B cell (primary cell): ENCODE results near the gene DENND1A. TPM values are rescaled to one million over a fixed set of nuclear protein-coding genes. Genes with fewer than 3 reads are reported as not detected.

Source experiments
- ATAC-seq: fragments of 200-7000 bp; cut with Tn5 transposase; one replicate; pipeline ENCODE4 v1.10.0; 2021; ENCODE audit warnings: low read depth, mild to moderate bottlenecking, moderate number of reproducible peaks, moderate library complexity
- CTCF ChIA-PET: fragments of 350-600 bp; sonication (Branson Sonifier 250); formaldehyde crosslinking; loops from one replicate; lab custom pipeline; 2021; ENCODE audit warnings: antibody characterized with exemption, inconsistent platforms; lab: Charles Lee
- POLR2A ChIA-PET: fragments of 350-600 bp; sonication (Branson Sonifier 250); formaldehyde crosslinking; loops from one replicate; lab custom pipeline; 2021; ENCODE audit warnings: antibody characterized with exemption; lab: Charles Lee
- DNase-seq: peaks from one replicate; pipeline ENCODE4 v3.0.0; 2013
- H2AFZ ChIP-seq: 2 replicates; pipeline ENCODE4 v1.6.1; 2012; ENCODE audit warnings: mild to moderate bottlenecking, low read depth, low read length; ENCODE audit not compliant: insufficient read depth, poor library complexity, severe bottlenecking
- H3K27ac ChIP-seq, 2 donors: 1 replicate in 1 of 2; 2 replicates in 1 of 2; pipeline ENCODE4 v1.5.1; 2012 to 2013; ENCODE audit warnings: low read length in 2 of 2, mild to moderate bottlenecking in 2 of 2, moderate library complexity in 1 of 2
- H3K27me3 ChIP-seq, 4 experiments: fragments of 200-600 bp in 1 of 4; sonication (generic) in 1 of 4; replicated peaks in 1 of 4; 1 replicate in 2 of 4; 2 replicates in 2 of 4; pipeline versions ENCODE4 v1.6.1 to v1.7.0; 2013 to 2016; ENCODE audit warnings: low read length in 3 of 4, mild to moderate bottlenecking in 2 of 4, mixed read lengths in 1 of 4, moderate library complexity in 1 of 4; ENCODE audit not compliant: insufficient read depth in 4 of 4, control insufficient read depth in 3 of 4; ENCODE audit errors: control extremely low read depth in 1 of 4
- H3K36me3 ChIP-seq, 2 experiments: replicated peaks in 1 of 2; 1 replicate in 1 of 2; 2 replicates in 1 of 2; pipeline versions ENCODE4 v1.6.1 to v1.7.1; 2013; ENCODE audit warnings: low read length in 1 of 2; ENCODE audit not compliant: insufficient read depth in 2 of 2, control insufficient read depth in 1 of 2; ENCODE audit errors: control extremely low read depth in 1 of 2, extremely low read depth in 1 of 2
- H3K4me1 ChIP-seq, 2 donors: fragments of 200-600 bp in 1 of 2; sonication (generic) in 1 of 2; 1 replicate in 1 of 2; 2 replicates in 1 of 2; pipeline versions ENCODE4 v1.5.1 to v1.6.1; 2013 to 2017; ENCODE audit warnings: low read length in 2 of 2; ENCODE audit not compliant: control insufficient read depth in 2 of 2, insufficient read depth in 2 of 2
- H3K4me2 ChIP-seq: replicated peaks from 2 replicates; pipeline ENCODE3; 2012; ENCODE audit warnings: mild to moderate bottlenecking, low read depth, low read length; ENCODE audit not compliant: poor library complexity, severe bottlenecking
- H3K4me3 ChIP-seq, 5 experiments: fragments of 200-600 bp in 1 of 5; sonication (generic) in 1 of 5; 1 replicate in 3 of 5; 2 replicates in 2 of 5; pipeline versions ENCODE4 v1.5.1 to v1.7.0; 2011 to 2016; ENCODE audit warnings: low read length in 4 of 5, mild to moderate bottlenecking in 4 of 5, low read depth in 2 of 5, control low read depth in 1 of 5, moderate library complexity in 1 of 5; ENCODE audit not compliant: insufficient read depth in 1 of 5; ENCODE audit errors: control extremely low read depth in 1 of 5, extremely low read depth in 1 of 5
- H3K79me2 ChIP-seq: fragments of 200-600 bp; sonication (generic); one replicate; pipeline ENCODE4 v1.6.0; 2016; ENCODE audit warnings: low read length; ENCODE audit not compliant: control insufficient read depth, insufficient read depth
- H3K9ac ChIP-seq: fragments of 200-600 bp; sonication (generic); 2 replicates; pipeline ENCODE4 v1.6.1; 2017; ENCODE audit warnings: mild to moderate bottlenecking, low read length, moderate library complexity
- H3K9me3 ChIP-seq, 3 donors: one replicate each; pipeline versions ENCODE4 v1.6.1 to v1.7.1; 2013; ENCODE audit warnings: low read length in 2 of 3; ENCODE audit not compliant: control insufficient read depth in 2 of 3, insufficient read depth in 1 of 3; ENCODE audit errors: control extremely low read depth in 1 of 3
- H4K20me1 ChIP-seq: 2 replicates; pipeline ENCODE4 v1.6.0; 2012; ENCODE audit warnings: mild to moderate bottlenecking, low read length; ENCODE audit not compliant: insufficient read depth, control insufficient read depth, poor library complexity, severe bottlenecking
- H3K27ac Mint-ChIP-seq: one replicate; pipeline ENCODE4 v1.8.0; 2021; ENCODE audit warnings: mixed read lengths
- H3K27me3 Mint-ChIP-seq: one replicate; pipeline ENCODE4 v1.8.0; 2021; ENCODE audit warnings: mixed read lengths
- H3K4me1 Mint-ChIP-seq: one replicate; pipeline ENCODE4 v1.8.0; 2021; ENCODE audit warnings: mixed read lengths
- H3K4me3 Mint-ChIP-seq: one replicate; pipeline ENCODE4 v1.8.0; 2021; ENCODE audit warnings: mixed read lengths
- H3K9me3 Mint-ChIP-seq: one replicate; pipeline ENCODE4 v1.8.0; 2022; ENCODE audit warnings: mixed read lengths; ENCODE audit not compliant: insufficient read depth
- EZH2 ChIP-seq: IDR thresholded peaks from 2 replicates; pipeline ENCODE4 v1.6.1; 2012; ENCODE audit warnings: borderline replicate concordance, low read depth, mild to moderate bottlenecking, moderate library complexity, low read length; ENCODE audit not compliant: insufficient read depth, poor library complexity, severe bottlenecking
- WGBS: methylation state at CpG from one replicate; pipeline ENCODE4 v1.1.5; 2013; ENCODE audit warnings: missing lambda C conversion rate; ENCODE audit not compliant: insufficient coverage; 5-methylcytosine and 5-hydroxymethylcytosine counted together
- intact Hi-C: fragments of 100-400 bp; cut with micrococcal nuclease; formaldehyde crosslinking; loops from one replicate; pipeline ENCODE4 v1.10.0; 2022
- polyA plus RNA-seq: library from polyadenylated mRNA; depleted of rRNA; stranded (reverse); fragments of >200 nt; gene quantifications from 2 replicates; pipeline ENCODE4 v1.2.3, GENCODE V29; 2012
- total RNA-seq, 2 donors: library from RNA; stranded (reverse); fragments of 120-200 nt in 1 of 2; gene quantifications; 1 replicate in 1 of 2; 2 replicates in 1 of 2; pipeline versions ENCODE4 v1.2.3 to v1.2.4, GENCODE V29; 2013 to 2022
- TF ChIP-seq, protein P1 (sequence below): fragments of 200-600 bp; IDR thresholded peaks from one replicate; pipeline ENCODE4 v1.8.0; 2022; ENCODE audit warnings: antibody characterized with exemption, mild to moderate bottlenecking

DENND1A gene
- total and polyA plus RNA-seq, 2 donors (not counting 1 experiment from before 2014, with no cell fraction given), result 10.8 to 26.0 TPM

DNA sequence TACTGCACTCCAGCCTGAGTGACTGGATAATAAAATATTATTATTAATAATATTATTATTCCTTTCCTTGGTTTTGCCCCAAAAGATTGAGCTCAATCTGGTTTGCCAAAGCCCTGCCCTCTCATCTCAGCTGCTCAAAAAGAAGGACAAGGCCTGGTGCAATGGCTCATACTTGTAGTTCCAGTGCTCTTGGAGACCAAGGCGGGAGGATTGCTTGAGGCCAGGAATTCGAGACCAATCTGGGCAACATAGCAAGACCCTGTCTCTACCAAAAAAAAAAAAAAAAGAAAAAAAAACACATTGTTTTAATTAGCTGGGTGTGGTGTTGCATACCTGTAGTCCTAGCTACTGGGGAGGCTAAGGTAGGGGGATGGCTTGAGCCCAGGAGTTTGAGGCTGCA is 13.7 kb upstream of the DENND1A start:
- H3K27ac Mint-ChIP-seq, result no peak overlapping the region
- no peak overlapping the region for H3K27ac ChIP-seq
- H4K20me1 ChIP-seq, result no peaks in the 10 kb centered on the region
- no peaks in the 10 kb centered on the region for H3K9me3 ChIP-seq
- H3K4me2 ChIP-seq, result no peak overlapping the region
- no CpG with 5 or more reads among the region's 2 CpGs for whole genome bisulfite sequencing
- H3K36me3 ChIP-seq, result no peaks in the 10 kb centered on the region
- no peak overlapping the region for H3K4me3 ChIP-seq
- no peak for ATAC-seq
- peaks cover 0 to 5% (median 0%) of the 10 kb centered on the region in 4 experiments for H3K27me3 ChIP-seq
- intact Hi-C loops, result no loop called here
- ChIA-PET CTCF (no interaction called here), POLR2A (no interaction called here)
- no peaks in the 10 kb centered on the region for H3K4me1 ChIP-seq
- no peak overlapping the region for H3K9ac ChIP-seq
- H2AFZ ChIP-seq, result no peak overlapping the region
- peaks cover 13% of the 10 kb centered on the region for H3K27me3 Mint-ChIP-seq
- TF ChIP-seq, protein P1, sequence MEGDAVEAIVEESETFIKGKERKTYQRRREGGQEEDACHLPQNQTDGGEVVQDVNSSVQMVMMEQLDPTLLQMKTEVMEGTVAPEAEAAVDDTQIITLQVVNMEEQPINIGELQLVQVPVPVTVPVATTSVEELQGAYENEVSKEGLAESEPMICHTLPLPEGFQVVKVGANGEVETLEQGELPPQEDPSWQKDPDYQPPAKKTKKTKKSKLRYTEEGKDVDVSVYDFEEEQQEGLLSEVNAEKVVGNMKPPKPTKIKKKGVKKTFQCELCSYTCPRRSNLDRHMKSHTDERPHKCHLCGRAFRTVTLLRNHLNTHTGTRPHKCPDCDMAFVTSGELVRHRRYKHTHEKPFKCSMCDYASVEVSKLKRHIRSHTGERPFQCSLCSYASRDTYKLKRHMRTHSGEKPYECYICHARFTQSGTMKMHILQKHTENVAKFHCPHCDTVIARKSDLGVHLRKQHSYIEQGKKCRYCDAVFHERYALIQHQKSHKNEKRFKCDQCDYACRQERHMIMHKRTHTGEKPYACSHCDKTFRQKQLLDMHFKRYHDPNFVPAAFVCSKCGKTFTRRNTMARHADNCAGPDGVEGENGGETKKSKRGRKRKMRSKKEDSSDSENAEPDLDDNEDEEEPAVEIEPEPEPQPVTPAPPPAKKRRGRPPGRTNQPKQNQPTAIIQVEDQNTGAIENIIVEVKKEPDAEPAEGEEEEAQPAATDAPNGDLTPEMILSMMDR, result no peak
- no peak for TF ChIP-seq EZH2
- no peak for DNase-seq
- H3K4me1 Mint-ChIP-seq, result no peaks in the 10 kb centered on the region
- no peak overlapping the region for H3K4me3 Mint-ChIP-seq
- no peaks in the 10 kb centered on the region for H3K79me2 ChIP-seq
- no peaks in the 10 kb centered on the region for H3K9me3 Mint-ChIP-seq

DNA sequence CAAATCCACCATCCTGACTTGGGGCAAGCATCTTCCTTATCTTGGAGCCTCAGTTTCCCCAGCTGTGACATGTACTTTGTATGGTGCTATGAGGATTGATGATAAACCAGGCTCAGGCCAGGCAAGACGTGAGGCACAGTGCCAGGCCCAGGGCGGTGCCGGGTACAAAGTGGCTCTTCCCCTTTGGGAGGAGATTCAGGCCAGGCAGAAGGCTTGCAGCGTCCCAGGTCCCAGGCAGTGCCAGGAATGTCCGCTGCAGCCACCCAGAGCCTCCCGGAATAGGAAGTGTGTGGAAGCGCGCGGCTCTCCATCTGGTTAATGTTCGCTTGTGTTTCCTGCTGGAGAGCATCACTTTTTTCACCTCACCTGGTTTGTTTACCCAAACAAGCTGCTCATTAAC is 12.6 kb upstream of the DENND1A start:
- Histone ChIP-seq H3K27me3 (peaks cover 0 to 5% (median 0%) of the 10 kb centered on the region in 4 experiments), H3K4me1 (no peaks in the 10 kb centered on the region), H3K79me2 (no peaks in the 10 kb centered on the region), H3K4me3 (no peak overlapping the region), H3K36me3 (no peaks in the 10 kb centered on the region), H3K4me2 (no peak overlapping the region), H3K9ac (no peak overlapping the region), H4K20me1 (no peaks in the 10 kb centered on the region), H3K27ac (no peak overlapping the region), H3K9me3 (no peaks in the 10 kb centered on the region), H2AFZ (no peak overlapping the region)
- TF ChIP-seq, protein P1, result no peak
- TF ChIP-seq EZH2, result no peak
- intact Hi-C loops, result no loop called here
- no peak overlapping the region for H3K27ac Mint-ChIP-seq
- ChIA-PET CTCF (no interaction called here), POLR2A (no interaction called here)
- ATAC-seq (no peak), DNase-seq (no peak)
- H3K9me3 Mint-ChIP-seq, result no peaks in the 10 kb centered on the region
- no peaks in the 10 kb centered on the region for H3K4me1 Mint-ChIP-seq
- no peak overlapping the region for H3K4me3 Mint-ChIP-seq
- H3K27me3 Mint-ChIP-seq, result peaks cover 14% of the 10 kb centered on the region
- 92% methylated on average over 10 of the region's 10 CpGs for WGBS
